ENCODE data around the gene FOXP3. TPM values are rescaled to one million over a fixed set of nuclear protein-coding genes. Genes with fewer than 3 reads are reported as not detected.
"Not testable (repeated sequence)": the region's sequence is repeated elsewhere in the genome, so short reads cannot be mapped to it uniquely, and the experiment has no call there.

The FOXP3 gene, protein sequence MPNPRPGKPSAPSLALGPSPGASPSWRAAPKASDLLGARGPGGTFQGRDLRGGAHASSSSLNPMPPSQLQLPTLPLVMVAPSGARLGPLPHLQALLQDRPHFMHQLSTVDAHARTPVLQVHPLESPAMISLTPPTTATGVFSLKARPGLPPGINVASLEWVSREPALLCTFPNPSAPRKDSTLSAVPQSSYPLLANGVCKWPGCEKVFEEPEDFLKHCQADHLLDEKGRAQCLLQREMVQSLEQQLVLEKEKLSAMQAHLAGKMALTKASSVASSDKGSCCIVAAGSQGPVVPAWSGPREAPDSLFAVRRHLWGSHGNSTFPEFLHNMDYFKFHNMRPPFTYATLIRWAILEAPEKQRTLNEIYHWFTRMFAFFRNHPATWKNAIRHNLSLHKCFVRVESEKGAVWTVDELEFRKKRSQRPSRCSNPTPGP
- total RNA-seq, result 0.12 and 0.29 TPM in 2 replicates

GRCh38 chrX:49264460-49264859 lies at the start of gene FOXP3:
Gene FOXP3, minus strand, starts transcription at chrX:49264710. Its CDS starts 6,205 bp downstream, at chrX:49258505.
- intact Hi-C loops (cut with micrococcal nuclease), result no loop called here
- Mint-ChIP-seq H3K27me3 (no peaks in the 10 kb centered on the region), H3K4me3 (no peak within 1 kb of the TSS), H3K36me3 (ENCODE audit: low read depth) (peaks cover 7% of the 10 kb centered on the region), H3K4me1 (peaks cover 9% of the 10 kb centered on the region), H3K9me3 (no peaks in the 10 kb centered on the region), H3K27ac (no peak within 1 kb of the TSS)
- no peak for DNase-seq
- ChIA-PET CTCF (no interaction called here), POLR2A (no interaction called here)
- TF ChIP-seq, protein P1, sequence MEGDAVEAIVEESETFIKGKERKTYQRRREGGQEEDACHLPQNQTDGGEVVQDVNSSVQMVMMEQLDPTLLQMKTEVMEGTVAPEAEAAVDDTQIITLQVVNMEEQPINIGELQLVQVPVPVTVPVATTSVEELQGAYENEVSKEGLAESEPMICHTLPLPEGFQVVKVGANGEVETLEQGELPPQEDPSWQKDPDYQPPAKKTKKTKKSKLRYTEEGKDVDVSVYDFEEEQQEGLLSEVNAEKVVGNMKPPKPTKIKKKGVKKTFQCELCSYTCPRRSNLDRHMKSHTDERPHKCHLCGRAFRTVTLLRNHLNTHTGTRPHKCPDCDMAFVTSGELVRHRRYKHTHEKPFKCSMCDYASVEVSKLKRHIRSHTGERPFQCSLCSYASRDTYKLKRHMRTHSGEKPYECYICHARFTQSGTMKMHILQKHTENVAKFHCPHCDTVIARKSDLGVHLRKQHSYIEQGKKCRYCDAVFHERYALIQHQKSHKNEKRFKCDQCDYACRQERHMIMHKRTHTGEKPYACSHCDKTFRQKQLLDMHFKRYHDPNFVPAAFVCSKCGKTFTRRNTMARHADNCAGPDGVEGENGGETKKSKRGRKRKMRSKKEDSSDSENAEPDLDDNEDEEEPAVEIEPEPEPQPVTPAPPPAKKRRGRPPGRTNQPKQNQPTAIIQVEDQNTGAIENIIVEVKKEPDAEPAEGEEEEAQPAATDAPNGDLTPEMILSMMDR (IDR thresholded peaks at IDR 0.05), result no peak
- ATAC-seq (ENCODE audit: low read depth), result no peak

DNA sequence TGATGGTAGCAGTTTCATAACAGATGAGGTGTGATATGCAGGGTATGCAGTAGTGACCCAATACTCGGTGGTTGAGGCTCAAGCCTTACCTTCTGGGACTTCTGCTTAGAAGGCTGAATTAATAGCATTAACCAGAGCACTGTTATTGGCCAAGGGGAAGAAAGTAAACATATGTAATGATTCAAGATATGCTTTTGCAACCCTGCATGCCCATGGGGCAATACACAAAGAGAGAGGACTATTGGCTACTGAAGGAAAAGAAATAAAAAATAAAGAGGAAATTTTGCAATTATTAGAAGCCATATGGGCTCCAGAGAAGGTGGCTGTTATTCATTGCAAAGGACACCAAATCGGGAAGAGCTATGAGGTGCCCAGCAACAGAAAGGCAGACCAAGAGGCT lies 47.7 kb upstream of the FOXP3 start:
- Mint-ChIP-seq H3K27ac (no peak overlapping the region), H3K4me1 (peaks cover 18% of the 10 kb centered on the region), H3K9me3 (no peaks in the 10 kb centered on the region), H3K4me3 (no peak overlapping the region), H3K36me3 (ENCODE audit: low read depth) (no peaks in the 10 kb centered on the region), H3K27me3 (no peaks in the 10 kb centered on the region)
- no peak for ATAC-seq (ENCODE audit: low read depth)
- TF ChIP-seq, protein P1 (IDR thresholded peaks at IDR 0.05), result no peak
- ChIA-PET CTCF (no interaction called here), POLR2A (no interaction called here)
- DNase-seq, result no peak
- intact Hi-C loops (cut with micrococcal nuclease), result no loop called here

DNA sequence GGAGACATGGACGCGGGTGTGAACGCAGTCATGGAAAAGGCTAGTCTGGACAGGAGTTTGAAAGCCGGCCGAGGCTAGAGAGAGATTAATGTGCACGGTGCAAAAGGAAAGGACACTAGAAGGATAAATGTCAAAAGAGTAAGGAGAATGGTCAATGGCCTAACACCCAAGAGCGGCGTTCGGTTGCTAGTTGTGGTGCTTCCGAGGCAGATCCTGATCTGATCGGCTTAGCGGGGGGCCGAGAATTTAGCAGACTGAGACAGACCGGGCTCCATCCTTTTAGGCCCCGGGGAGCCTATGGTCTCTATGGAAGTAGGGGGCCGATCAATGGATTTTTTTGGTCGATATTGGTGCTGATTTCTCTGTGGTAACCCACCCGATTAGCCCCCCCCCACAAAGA lies 45.9 kb upstream of the FOXP3 start:
- ChIA-PET CTCF (no interaction called here), POLR2A (no interaction called here)
- Mint-ChIP-seq H3K4me1 (peaks cover 18% of the 10 kb centered on the region), H3K36me3 (ENCODE audit: low read depth) (no peaks in the 10 kb centered on the region), H3K27me3 (no peaks in the 10 kb centered on the region), H3K27ac (no peak overlapping the region), H3K9me3 (no peaks in the 10 kb centered on the region), H3K4me3 (no peak overlapping the region)
- ATAC-seq (ENCODE audit: low read depth) (no peak), DNase-seq (no peak)
- TF ChIP-seq, protein P1 (IDR thresholded peaks at IDR 0.05), result no peak
- intact Hi-C loops (cut with micrococcal nuclease), result no loop called here

- ATAC-seq (ENCODE audit: low read depth), result peak; percentile 40
- TF ChIP-seq, protein P1 (IDR thresholded peaks at IDR 0.05), result no peak
- ChIA-PET CTCF (no interaction called here), POLR2A (interaction anchor here (0.6 to 1.2 kb wide), 4 partner anchors 40 to 307 kb away, joined by 3 to 7 read pairs (median 6); partner anchors contain the start of genes GRIPAP1 and PPP1R3F)
- DNase-seq, result no peak
- peak overlapping the region; percentile 80 for H3K4me3 Mint-ChIP-seq
- H3K36me3 Mint-ChIP-seq (ENCODE audit: low read depth), result no peaks in the 10 kb centered on the region
- intact Hi-C loops (cut with micrococcal nuclease), result loop anchor here (1.0 kb wide), 1 partner anchor 40 kb away; the partner anchor contains the start of gene PPP1R3F
- peaks cover 18% of the 10 kb centered on the region for H3K4me1 Mint-ChIP-seq
- H3K9me3 Mint-ChIP-seq, result no peaks in the 10 kb centered on the region
- peak overlapping the region; percentile 91 for H3K27ac Mint-ChIP-seq
- no peaks in the 10 kb centered on the region for H3K27me3 Mint-ChIP-seq
These were observed 45.0 kb upstream of the FOXP3 start for GRCh38 chrX:49309401-49309981.

- H3K9me3 Mint-ChIP-seq, result no peaks in the 10 kb centered on the region
- TF ChIP-seq, protein P1 (IDR thresholded peaks at IDR 0.05), result no peak
- H3K27ac Mint-ChIP-seq, result peak overlapping the region; percentile 91
- ATAC-seq (ENCODE audit: low read depth) (peak; percentile 42), DNase-seq (no peak)
- intact Hi-C loops (cut with micrococcal nuclease), result loop anchor here (1.0 kb wide), 1 partner anchor 39 kb away; the partner anchor contains the start of gene PPP1R3F
- CTCF ChIA-PET, result no interaction called here
- peaks cover 18% of the 10 kb centered on the region for H3K4me1 Mint-ChIP-seq
- peak overlapping the region; percentile 80 for H3K4me3 Mint-ChIP-seq
- no peaks in the 10 kb centered on the region for H3K27me3 Mint-ChIP-seq
- POLR2A ChIA-PET, result interaction anchor here (0.6 to 1.2 kb wide), 3 partner anchors 107 to 306 kb away, joined by 3 to 6 read pairs (median 5); partner anchors contain the start of gene GRIPAP1
- no peaks in the 10 kb centered on the region for H3K36me3 Mint-ChIP-seq (ENCODE audit: low read depth)
These were observed 44.2 kb upstream of the FOXP3 start for GRCh38 chrX:49308604-49309269.

DNA sequence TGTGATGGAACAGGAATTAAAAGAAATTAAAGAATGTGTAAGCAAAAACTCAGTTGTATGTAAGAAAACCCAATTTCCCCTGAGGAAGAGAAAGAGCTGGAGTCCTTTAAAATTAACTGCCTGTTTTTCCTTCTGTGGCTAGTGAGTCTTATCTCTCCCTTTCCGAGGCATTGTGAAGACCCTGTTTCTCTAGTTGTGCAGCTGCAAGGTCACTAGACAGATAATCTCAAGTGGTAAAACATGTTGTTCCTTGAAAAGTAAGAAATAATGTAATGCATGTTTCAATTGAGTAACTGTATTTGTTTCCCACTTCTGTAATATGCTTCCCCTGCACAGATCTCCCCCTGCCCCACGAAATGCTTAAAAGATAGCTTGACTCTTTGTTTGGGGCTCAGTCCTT lies 43.3 kb upstream of the FOXP3 start:
- intact Hi-C loops (cut with micrococcal nuclease); CTCF ChIA-PET; H3K27ac Mint-ChIP-seq; H3K36me3 Mint-ChIP-seq (ENCODE audit: low read depth); H3K4me3 Mint-ChIP-seq; H3K27me3 Mint-ChIP-seq; DNase-seq; H3K9me3 Mint-ChIP-seq; ATAC-seq (ENCODE audit: low read depth); POLR2A ChIA-PET: not testable (repeated sequence)
- H3K4me1 Mint-ChIP-seq, result peaks cover 18% of the 10 kb centered on the region
